Activated T-cell treated with anti-CD3 and anti-CD28 coated beads for 24 hours (primary cell): ENCODE measurements around the gene PTPRJ.
"Not testable (repeated sequence)": the region's sequence is repeated elsewhere in the genome, so short reads cannot be mapped to it uniquely, and the experiment has no call there.

Experiments used
- DNase-seq: peaks from one replicate; pipeline ENCODE4 v3.0.0-alpha.2; 2020; ENCODE audit warnings: low read depth

Gene PTPRJ

DNA sequence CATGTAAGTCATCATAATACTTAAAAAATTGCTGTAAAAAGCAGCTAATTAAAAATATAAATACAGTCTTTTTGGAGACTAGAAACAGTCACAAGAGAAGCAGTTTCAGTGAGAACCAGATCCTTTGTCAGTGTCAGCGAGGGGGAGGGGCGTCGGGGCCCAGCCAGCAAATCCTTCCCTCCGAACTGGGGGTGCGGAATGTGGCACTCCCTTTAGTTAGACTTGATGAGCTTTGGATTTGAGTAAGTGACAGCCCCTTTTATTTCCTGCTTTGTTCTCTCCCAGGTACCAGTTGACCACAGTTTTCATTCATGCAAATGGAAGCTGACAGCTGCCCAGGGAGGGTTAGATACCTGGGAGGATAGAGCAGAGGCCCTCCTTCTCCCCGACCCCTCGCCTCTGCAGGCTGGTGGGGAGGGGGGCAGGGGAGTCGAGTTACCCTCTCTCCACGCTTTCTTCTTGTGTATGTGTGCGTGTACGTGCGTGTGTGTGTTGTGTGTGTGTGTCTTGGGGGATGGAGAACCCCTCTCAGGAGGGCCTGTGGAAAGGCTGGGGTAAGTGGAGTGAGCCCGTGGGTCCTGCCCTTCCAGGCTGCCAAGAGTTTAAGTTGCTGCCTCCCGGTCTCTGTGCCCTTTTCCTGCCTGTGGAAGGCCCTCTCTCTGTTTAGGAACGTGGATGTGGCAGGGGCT lies 38.3 kb downstream of the PTPRJ start:
- DNase-seq, result no peak

DNA sequence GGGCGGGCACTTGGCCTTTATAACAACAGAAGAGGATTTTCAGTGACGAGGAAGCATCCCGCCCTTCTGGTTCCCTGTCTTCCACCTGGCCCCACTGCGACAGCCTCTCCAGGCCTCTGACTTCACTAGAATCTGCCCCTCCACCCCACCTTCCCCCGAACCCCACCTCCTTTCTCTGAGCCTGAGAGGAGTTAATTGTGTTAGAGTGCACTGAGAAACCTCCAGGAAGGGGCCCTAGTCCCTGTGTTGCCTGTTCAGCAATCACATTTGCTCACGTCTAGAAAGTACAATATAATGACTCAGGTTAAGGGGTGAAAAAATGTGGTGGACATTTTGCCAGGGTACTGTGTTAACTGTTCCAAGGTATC lies 38.8 kb downstream of the PTPRJ start:
- no peak for DNase-seq

DNA sequence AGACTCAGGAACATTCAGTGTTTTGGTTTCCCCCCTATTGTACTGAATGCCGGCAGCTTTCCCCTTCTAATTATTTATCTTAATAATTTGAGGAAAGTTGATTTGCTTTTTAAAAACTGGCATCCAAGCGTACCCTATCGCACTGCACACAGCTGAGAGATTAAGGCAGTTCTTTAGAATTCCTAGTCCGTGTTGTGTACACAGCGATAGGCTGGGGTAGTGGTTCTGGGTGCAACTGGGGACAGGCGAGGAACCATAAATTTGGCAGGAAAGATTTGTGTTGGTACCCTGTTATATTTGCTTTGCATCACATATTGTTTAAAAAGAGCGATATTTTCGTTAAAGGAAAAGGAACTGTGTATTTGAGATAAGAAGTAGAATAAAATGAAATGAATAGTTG lies 39.2 kb downstream of the PTPRJ start:
- DNase-seq, result no peak

GRCh38 chr11:48020092-48020755 lies 39.9 kb downstream of the PTPRJ start:
- no peak for DNase-seq

DNA sequence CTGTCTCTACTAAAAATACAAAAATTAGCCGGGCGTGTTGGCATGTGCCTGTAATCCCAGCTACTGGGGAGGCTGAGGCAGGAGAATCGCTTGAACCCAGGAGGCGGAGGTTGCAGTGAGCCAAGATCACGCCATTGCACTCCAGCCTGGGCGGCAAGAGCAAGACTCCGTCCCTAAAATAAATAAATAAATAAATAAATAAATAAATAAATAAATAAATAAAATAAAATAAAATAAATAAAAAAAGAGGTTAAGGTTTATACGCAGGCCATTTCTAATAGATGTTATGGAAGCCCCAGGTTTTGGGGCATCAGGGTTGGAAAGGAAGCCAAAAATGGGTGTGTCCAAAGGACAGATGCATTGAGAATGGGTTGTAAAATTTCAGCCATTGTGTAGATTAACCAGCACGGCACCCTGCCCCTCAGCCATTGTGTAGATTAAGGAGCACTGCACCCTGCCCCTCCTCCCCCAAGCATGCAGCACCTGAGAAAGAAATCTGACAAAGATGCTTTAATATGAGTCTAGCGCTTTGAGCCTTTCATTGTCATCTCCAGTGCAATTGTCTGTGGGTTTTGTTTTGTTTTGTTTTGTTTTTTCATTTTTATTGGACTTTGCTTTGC lies 41.0 kb downstream of the PTPRJ start:
- not testable (repeated sequence) for DNase-seq

DNA sequence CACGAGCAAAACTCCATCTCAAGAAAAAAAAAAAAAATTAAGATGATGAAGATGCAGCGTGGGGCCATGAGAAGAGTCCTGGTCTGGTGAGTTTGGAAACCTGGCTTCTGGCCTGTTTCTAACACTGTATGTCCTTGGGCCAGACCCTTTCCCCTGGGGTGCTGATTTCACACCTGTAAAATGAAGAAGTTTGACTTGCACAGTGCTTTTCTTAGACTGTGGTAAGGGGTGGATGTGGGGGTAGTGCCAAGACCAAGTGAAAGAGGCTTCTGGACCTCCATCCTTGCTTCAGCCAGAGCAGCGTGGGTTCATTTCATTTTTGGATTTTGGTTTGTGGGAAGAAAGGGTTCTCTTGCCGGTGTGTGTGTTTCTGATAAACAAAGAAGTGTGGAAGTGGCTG lies 42.1 kb downstream of the PTPRJ start:
- DNase-seq, result no peak

DNA sequence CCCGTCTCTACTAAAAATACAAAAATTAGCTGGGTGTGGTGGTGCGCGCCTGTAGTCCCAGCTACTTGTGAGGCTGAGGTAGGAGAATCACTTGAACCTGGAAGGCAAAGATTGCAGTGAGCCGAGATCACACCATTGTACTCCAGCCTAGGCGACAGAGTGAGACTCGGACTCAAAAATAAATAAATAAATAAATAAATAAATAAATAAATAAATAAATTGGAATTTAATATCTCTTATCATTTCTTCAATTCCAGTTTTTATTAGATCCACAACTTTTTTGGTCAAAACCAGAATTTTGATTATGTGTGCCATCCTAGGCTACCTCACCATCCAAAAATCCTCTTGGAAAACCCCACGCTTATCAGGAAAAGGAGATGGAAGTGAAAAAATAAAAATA lies 43.2 kb downstream of the PTPRJ start:
- not testable (repeated sequence) for DNase-seq

DNA sequence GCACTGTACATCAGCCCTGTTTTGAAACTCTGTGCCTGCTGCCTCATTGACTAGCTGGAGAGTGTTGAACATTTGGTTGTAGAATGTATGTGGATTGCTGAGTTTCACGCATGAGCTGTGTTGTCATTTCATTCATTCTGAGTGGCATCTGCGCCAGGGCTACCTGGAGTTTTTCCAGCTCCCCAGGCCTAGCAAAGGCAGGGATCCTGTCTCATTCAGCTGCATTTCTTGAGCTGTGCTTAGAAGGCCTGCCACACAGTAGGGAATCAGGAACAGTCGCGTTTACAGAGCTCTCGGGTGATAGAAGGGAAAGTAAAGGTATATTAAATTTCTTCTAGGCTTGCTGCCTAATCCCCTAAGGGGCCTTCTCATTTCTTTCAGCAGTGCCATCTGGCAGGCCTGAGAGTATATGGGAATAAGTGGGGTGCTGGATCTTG lies 44.3 kb downstream of the PTPRJ start:
- no peak for DNase-seq

DNA sequence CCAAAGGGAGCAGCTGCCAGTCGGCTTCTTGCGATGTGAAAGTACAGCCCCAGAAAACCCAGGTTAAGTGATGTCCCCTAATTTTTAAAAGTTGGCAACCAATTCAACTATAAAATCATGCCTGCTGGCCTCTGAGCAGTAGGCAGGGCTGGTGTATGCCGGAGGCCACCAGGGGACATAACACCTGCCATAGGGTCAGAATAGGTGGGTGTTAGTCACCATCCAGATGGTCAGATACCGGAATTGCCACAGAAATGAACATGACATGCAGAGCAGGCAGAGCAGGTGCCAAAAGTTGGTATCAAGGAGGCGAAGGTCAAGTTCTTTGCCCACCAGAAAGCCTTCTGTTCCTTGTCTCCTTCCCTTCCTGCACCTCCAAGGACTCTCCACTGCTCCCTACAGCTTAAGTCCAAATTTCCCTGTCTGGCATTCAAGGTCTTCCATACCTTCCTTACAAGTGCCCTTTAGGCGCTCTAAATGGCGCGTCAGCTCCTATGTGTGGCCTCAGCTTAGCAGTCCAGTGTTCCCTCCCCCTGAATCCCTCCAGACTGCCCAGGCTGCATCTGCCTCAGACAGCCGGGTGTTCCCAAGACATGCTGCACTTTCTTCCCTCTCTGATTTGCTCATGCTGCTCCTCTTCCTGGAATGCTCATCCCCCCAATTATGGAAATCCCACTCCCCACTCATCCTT lies 45.1 kb downstream of the PTPRJ start:
- DNase-seq, result no peak

DNA sequence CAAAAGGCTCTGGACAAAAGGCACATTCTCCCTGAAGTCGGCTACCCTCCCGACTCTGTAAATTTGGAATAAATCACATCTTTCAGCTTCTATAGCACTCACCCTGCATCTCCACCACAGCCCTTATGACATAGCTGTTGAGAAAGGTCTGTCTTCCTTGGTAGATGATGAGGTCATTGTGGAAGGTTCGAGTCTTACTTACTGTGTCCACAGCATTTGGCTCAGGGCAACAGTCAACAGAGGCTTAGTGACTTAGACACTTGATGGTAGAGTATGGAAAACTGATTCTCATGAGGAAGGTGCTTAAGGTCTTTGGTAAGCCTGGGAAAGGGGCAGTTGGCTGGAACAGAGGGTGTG lies 45.6 kb downstream of the PTPRJ start:
- DNase-seq, result no peak

GRCh38 chr11:48028914-48029680 lies 48.7 kb downstream of the PTPRJ start:
- DNase-seq, result no peak

GRCh38 chr11:48029681-48030290 lies 49.4 kb downstream of the PTPRJ start:
- DNase-seq, result no peak

- no peak for DNase-seq
These were observed 51.2 kb downstream of the PTPRJ start for GRCh38 chr11:48031602-48032001.

DNA sequence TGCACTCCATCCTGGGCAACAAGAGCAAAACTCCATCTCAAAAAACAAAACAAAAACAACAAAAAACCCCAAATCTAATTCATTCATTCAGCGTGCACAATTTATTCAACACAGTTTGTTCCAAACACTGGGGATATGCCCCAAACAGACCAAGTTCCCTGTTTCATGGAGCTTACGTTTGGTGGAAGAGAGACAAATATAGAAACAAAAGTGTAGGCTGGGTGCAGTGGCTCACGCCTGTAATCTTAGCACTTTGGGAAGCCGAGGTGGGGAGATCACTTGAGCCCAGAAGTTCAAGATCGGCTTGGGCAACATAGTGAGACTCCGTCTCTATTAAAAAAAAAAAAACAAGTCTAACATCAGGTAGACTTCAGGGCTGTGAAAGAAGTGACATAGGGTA lies 52.4 kb downstream of the PTPRJ start:
- DNase-seq, result no peak

GRCh38 chr11:48033918-48034341 lies 53.6 kb downstream of the PTPRJ start:
- DNase-seq, result no peak

- DNase-seq, result no peak
These were observed 54.8 kb downstream of the PTPRJ start for GRCh38 chr11:48034926-48035871.

DNA sequence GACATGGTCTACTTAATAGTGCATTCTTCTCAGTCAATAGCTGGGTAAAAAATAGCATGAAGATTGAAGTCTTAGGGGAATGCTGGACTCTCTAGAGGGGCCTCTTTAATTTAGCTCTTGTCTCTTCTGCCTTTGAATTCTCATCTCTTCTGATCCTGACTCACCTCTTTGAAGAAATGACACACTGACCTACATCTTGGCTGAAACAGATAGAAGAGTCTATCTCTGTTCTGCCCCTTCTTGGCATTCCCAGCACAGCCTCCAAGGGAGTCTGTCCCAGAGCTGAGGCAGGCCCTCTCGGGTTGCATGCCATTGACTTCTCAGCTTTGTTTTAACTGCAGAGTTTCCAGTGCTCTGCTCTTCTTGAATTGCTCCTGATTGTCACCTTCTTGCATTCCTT lies 55.7 kb downstream of the PTPRJ start:
- no peak for DNase-seq

- DNase-seq, result no peak
These were observed 56.1 kb downstream of the PTPRJ start for GRCh38 chr11:48036466-48036865.

DNA sequence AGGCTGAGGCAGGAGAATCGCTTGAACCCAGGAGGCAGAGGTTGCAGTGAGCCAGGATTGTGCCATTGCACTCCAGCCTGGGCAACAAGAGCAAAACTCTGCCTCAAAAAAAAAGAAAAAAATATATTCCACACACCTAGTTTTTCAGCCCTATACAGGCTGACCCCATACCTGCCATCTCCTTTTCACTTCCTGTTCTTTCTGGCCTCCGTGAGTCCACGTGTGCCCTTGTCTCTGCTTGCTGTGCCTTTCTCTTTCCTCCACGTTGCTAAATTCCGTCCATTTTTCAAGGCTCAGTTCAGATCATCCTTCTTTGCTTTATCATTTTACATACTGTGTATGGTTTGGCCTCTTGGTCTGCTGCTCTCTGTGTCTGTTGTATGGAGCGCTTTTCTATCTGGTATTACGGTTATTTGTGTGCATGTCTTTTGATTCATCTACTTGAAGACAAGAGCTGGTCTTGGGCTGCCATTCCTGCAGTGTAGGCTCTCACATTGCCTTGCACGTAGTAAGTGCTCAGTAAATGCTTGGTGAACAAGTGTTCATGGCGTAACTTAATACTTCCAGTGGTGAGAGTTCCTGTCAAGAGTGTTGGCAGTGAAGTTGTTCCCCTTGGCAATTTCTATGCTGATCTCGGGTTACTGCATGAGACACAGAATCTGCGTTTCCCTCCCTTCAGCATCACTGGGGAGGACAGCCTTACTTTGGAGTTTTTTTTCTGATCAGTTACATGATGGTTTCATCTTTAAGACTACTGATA lies 57.5 kb downstream of the PTPRJ start:
- DNase-seq, result no peak
